Measurements from ENCODE around the gene STK32C. TPM values are rescaled to one million over a fixed set of nuclear protein-coding genes. Genes with fewer than 3 reads are reported as not detected.

STK32C gene
- total RNA-seq, 4 donors from 2014 or later: 4.8 to 10.9 (median 7.8) TPM

DNA sequence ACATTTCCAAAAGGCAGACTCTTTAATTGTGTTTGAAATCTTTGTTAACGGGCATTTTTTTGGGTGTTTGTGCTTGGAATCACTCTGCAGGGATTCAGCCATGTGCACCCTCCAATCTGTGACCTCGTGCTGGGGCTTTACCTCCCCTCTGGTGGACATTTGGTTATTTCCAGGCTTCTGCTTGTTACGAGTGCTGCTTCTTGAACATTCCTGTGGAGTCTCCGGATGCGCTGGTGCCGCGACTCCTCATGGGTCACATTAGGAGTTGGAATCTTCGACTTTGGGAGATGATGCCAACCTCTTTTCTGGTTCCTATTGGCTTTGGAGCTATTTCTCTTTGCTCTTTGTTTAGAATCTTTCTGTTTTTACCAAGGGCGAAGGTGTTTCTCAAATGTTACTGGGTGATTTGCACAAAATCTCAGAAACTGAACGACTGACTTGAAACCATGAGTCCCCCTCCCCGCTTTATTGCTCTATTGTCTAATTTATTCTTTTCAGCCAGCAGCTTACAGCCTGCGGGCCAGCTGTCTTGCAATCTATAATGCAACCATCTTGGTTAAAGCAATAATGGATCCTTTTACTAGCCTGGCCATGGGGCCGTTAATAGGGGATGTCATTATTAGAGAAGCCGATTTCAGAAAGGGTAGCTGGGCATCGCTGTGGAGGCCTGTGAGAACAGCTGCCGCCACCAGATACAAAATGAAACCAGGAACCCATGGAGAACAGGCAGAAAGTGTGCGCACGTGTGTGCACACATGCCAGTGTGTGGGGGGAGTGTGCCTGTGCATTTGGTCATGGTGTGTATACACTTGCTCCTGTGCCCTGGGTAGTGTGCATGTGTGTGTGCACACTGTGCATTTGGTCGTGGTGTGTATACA lies 130.9 kb downstream of the STK32C start:
- Histone ChIP-seq H3K9me3 (no peaks in the 10 kb centered on the region), H3K36me3 (no peaks in the 10 kb centered on the region), H3K4me1 (peaks cover 8 to 21% (median 10%) of the 10 kb centered on the region in 4 donors), H3K4me3 (no peak overlapping the region), H3K27ac (replicated peaks in 1 of 4) (no peak overlapping the region), H3K27me3 (peaks cover 0 to 35% (median 0%) of the 10 kb centered on the region in 4 donors)
- DNase-seq (ENCODE audit: extremely low spot score): no peak
- 73% methylated on average over 19 of the region's 19 CpGs for WGBS
- intact Hi-C loops (cut with DNase I): no loop called here
- no peak for TF ChIP-seq POLR2A (IDR thresholded peaks at IDR 0.05; ENCODE audit: low read depth)
- TF ChIP-seq, protein P1, sequence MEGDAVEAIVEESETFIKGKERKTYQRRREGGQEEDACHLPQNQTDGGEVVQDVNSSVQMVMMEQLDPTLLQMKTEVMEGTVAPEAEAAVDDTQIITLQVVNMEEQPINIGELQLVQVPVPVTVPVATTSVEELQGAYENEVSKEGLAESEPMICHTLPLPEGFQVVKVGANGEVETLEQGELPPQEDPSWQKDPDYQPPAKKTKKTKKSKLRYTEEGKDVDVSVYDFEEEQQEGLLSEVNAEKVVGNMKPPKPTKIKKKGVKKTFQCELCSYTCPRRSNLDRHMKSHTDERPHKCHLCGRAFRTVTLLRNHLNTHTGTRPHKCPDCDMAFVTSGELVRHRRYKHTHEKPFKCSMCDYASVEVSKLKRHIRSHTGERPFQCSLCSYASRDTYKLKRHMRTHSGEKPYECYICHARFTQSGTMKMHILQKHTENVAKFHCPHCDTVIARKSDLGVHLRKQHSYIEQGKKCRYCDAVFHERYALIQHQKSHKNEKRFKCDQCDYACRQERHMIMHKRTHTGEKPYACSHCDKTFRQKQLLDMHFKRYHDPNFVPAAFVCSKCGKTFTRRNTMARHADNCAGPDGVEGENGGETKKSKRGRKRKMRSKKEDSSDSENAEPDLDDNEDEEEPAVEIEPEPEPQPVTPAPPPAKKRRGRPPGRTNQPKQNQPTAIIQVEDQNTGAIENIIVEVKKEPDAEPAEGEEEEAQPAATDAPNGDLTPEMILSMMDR (IDR thresholded peaks at IDR 0.05): no peak
- no peak for TF ChIP-seq POLR2AphosphoS5 (IDR thresholded peaks at IDR 0.05)
- TF ChIP-seq EP300 (IDR thresholded peaks at IDR 0.05): no peak

DNA sequence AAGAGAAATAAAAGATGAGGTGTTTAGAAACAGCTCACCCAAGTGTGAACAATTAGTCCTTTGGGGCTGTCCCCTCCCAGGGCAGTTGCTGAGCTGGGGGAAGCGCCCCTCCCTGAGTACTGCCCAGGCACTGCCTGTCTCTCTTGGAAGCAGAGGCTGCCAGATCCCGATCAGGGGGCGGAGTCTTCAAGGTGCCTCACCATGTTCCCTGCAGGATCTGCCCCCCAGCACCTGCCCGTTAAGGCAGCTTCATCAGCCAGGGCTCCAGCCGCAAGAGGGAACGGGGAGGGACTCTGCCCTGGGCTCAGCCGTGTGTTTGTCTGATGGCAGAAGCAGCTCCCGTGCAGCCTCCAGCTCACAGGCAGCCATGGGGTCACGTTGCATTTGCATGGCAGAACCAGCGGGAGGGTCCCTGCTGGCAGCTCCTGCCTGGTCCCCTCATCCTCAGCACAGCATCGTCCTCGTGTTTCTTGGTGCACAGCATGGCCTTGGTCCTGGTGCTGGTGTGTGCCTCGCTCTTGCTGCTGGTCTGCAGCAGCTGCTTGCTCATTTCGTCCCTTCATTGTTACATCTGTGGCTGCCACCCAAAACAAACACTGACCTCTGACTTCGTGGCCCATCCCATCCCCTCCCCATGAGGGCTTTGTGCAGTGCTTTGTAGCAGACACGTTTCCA lies 131.7 kb downstream of the STK32C start:
- no peak for DNase-seq (ENCODE audit: extremely low spot score)
- Histone ChIP-seq H3K4me3 (no peak overlapping the region), H3K27me3 (peaks cover 0 to 32% (median 0%) of the 10 kb centered on the region in 4 donors), H3K27ac (replicated peaks in 1 of 4) (no peak overlapping the region), H3K4me1 (peaks cover 8 to 21% (median 10%) of the 10 kb centered on the region in 4 donors), H3K9me3 (no peaks in the 10 kb centered on the region), H3K36me3 (peaks cover 0 to 2% (median under 1%) of the 10 kb centered on the region in 4 donors)
- intact Hi-C loops (cut with DNase I): no loop called here
- 35% methylated on average over 4 of the region's 16 CpGs for WGBS
- TF ChIP-seq, protein P1 (IDR thresholded peaks at IDR 0.05): no peak
- no peak for TF ChIP-seq POLR2A (IDR thresholded peaks at IDR 0.05; ENCODE audit: low read depth)

DNA sequence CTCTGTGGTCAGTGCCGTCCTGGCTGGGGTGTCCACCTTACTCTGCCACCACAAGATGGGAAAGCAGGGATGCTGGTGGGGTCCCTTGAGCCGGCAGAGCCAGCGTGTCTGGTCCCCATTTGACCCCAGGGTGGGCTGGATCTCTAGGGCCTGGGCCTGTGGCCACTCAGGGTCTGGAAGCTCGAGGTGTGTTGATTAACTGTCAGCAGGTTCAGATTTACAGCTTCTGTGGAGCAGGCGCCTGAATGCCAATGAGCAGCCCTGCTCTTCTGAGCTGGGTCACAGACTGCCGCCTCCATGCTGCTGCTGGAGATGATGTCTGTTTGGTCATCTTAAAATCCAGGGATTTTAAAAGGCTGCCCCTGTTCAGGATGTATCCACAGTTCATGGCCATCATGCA lies 132.3 kb downstream of the STK32C start:
- 55% methylated on average over 6 of the region's 6 CpGs for WGBS

DNA sequence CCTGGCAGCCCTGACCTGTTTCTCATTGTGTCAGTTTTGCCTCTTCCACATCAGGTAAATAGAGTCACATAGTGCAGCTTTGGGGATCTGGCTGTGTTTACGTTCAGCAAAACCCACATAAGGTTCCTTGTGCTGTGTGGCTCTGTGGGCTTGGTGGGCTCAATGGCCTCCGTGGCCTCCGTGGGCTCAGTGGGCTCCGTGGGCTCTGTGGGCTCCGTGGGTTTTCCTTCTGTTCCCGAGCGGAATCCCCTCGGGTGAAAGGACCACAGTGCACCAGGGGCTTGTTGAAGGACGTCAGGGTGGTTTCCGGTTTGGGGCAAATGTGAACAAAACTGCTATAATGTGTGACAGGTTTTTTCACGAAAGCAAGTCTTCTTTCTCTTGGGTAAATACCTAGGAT lies 133.5 kb downstream of the STK32C start:
- intact Hi-C loops (cut with DNase I): no loop called here
- peaks cover 0 to 47% (median 0%) of the 10 kb centered on the region in 4 donors for H3K27me3 ChIP-seq
- H3K27ac ChIP-seq (replicated peaks in 1 of 4): no peak overlapping the region
- no peak for DNase-seq (ENCODE audit: extremely low spot score)
- TF ChIP-seq, protein P1 (IDR thresholded peaks at IDR 0.05): no peak
- TF ChIP-seq POLR2AphosphoS5 (IDR thresholded peaks at IDR 0.05): no peak
- no peak for TF ChIP-seq POLR2A (IDR thresholded peaks at IDR 0.05; ENCODE audit: low read depth)
- no peaks in the 10 kb centered on the region for H3K9me3 ChIP-seq
- WGBS: 97% methylated on average over 11 of the region's 11 CpGs
- peaks cover 0 to 20% (median 16%) of the 10 kb centered on the region in 4 donors for H3K36me3 ChIP-seq
- H3K4me1 ChIP-seq: peaks cover 8 to 18% (median 10%) of the 10 kb centered on the region in 4 donors
- no peak overlapping the region for H3K4me3 ChIP-seq

More for the DNA sequence above, 132.3 kb downstream of the STK32C start:
- no peak for DNase-seq (ENCODE audit: extremely low spot score)
- TF ChIP-seq, protein P1 (IDR thresholded peaks at IDR 0.05): no peak
- TF ChIP-seq POLR2A (IDR thresholded peaks at IDR 0.05; ENCODE audit: low read depth) (no peak), POLR2AphosphoS5 (IDR thresholded peaks at IDR 0.05) (no peak), EP300 (IDR thresholded peaks at IDR 0.05) (no peak)
- intact Hi-C loops (cut with DNase I): no loop called here
- no peaks in the 10 kb centered on the region for H3K9me3 ChIP-seq
- H3K4me3 ChIP-seq: no peak overlapping the region
- H3K36me3 ChIP-seq: peaks cover 0 to 8% (median 6%) of the 10 kb centered on the region in 4 donors
- peaks cover 8 to 21% (median 10%) of the 10 kb centered on the region in 4 donors for H3K4me1 ChIP-seq
- peaks cover 0 to 35% (median 0%) of the 10 kb centered on the region in 4 donors for H3K27me3 ChIP-seq
- H3K27ac ChIP-seq (replicated peaks in 1 of 4): no peak overlapping the region

Measured in esophagus muscularis mucosa (tissue), 4 donors.